ENCODE measurements around the gene TMSB4X. TPM values are rescaled to one million over a fixed set of nuclear protein-coding genes. Genes with fewer than 3 reads are reported as not detected.
A peak's percentile ranks its signal among the peaks of the same experiment; 100 is the strongest.

TMSB4X gene
- total RNA-seq, 1 donor from 2014 or later, result 4,388 TPM

DNA sequence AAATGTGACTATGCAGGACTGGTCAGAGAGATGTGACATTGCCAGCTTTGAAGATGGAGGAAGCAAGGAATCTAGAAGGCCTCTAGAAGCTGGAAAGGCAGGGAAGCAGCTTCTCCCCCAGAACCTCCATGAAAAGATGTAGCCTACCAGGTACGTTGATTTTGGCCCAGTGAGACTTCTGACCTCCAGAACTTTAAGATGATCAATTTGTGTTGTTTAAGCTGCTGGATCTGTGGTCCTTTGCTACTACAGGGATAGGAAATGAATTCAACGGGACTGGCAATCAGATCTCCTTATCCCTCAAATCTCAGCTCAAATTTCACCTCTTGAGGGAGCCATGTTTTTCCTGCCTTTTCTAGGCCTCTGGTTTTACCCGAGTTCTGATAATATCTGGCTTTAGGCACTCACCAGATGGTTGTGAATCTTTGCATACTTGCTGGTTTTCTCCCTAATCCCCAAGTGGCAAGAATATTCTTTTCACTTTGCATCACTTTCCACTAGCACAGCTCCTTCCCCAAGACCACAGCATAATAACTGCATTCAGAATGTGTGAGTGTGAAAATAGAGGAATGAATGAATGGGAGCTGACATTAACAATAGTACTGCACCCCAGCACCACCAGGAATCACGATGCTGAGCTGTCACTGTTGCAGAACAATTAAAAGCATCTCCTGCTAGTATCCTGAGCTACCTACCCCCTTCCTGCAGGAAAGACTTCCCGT lies 25.5 kb upstream of the TMSB4X start:
- Histone ChIP-seq H3K9ac (ENCODE audit: low read length) (peak overlapping the region; percentile 73), H3K9me3 (ENCODE audit: insufficient read depth, low read depth, low read length) (no peaks in the 10 kb centered on the region), H3K79me2 (ENCODE audit: insufficient read depth, low read length) (no peaks in the 10 kb centered on the region), H3K4me1 (ENCODE audit: insufficient read depth, low read length) (peaks cover 21% of the 10 kb centered on the region), H3K27ac (ENCODE audit: low read depth, low read length) (peak overlapping the region; percentile 77), H4K20me1 (ENCODE audit: insufficient read depth, low read length) (no peaks in the 10 kb centered on the region), H3K4me3 (ENCODE audit: insufficient read depth, low read depth, low read length) (no peak overlapping the region), H3K4me2 (ENCODE audit: low read length) (peak overlapping the region; percentile 62), H2AFZ (ENCODE audit: low read depth, low read length) (peak overlapping the region; percentile 72), H3K27me3 (ENCODE audit: insufficient read depth, low read length) (no peaks in the 10 kb centered on the region), H3K36me3 (ENCODE audit: insufficient read depth, low read length) (no peaks in the 10 kb centered on the region)
- no peaks in the 10 kb centered on the region for H3K27me3 Mint-ChIP-seq (ENCODE audit: low read depth, unreplicated experiment)
- H3K4me1 Mint-ChIP-seq (ENCODE audit: low read depth, unreplicated experiment), result peaks cover 44% of the 10 kb centered on the region
- TF ChIP-seq CTCF (IDR thresholded peaks at IDR 0.05; ENCODE audit: insufficient read depth, low read depth, low read length) (no peak), EZH2 (IDR thresholded peaks at IDR 0.05; ENCODE audit: insufficient read depth, low read length) (no peak)
- peak overlapping the region; percentile 89 for H3K27ac Mint-ChIP-seq (ENCODE audit: unreplicated experiment)
- H3K36me3 Mint-ChIP-seq (ENCODE audit: low read depth, unreplicated experiment), result no peaks in the 10 kb centered on the region
- no peak overlapping the region for H3K4me3 Mint-ChIP-seq (ENCODE audit: unreplicated experiment)
- H3K9me3 Mint-ChIP-seq (ENCODE audit: unreplicated experiment), result no peaks in the 10 kb centered on the region
- peak; percentile 97 for FAIRE-seq
- DNase-seq (ENCODE audit: low read depth), result peak; percentile 65

- H3K9ac ChIP-seq (ENCODE audit: low read length), result peak overlapping the region; percentile 73
- peaks cover 43% of the 10 kb centered on the region for H3K4me1 Mint-ChIP-seq (ENCODE audit: low read depth, unreplicated experiment)
Measured at GRCh38 chrX:12949927-12950656, 24.8 kb upstream of the TMSB4X start.

More at GRCh38 chrX:12949927-12950656, 24.8 kb upstream of the TMSB4X start:
- Histone ChIP-seq H3K27me3 (ENCODE audit: insufficient read depth, low read length) (no peaks in the 10 kb centered on the region), H3K4me3 (ENCODE audit: insufficient read depth, low read depth, low read length) (no peak overlapping the region), H3K79me2 (ENCODE audit: insufficient read depth, low read length) (no peaks in the 10 kb centered on the region), H4K20me1 (ENCODE audit: insufficient read depth, low read length) (no peaks in the 10 kb centered on the region), H3K27ac (ENCODE audit: low read depth, low read length) (peak overlapping the region; percentile 77), H3K4me2 (ENCODE audit: low read length) (peak overlapping the region; percentile 62), H3K4me1 (ENCODE audit: insufficient read depth, low read length) (peaks cover 21% of the 10 kb centered on the region), H3K9me3 (ENCODE audit: insufficient read depth, low read depth, low read length) (no peaks in the 10 kb centered on the region), H2AFZ (ENCODE audit: low read depth, low read length) (peak overlapping the region; percentile 72), H3K36me3 (ENCODE audit: insufficient read depth, low read length) (no peaks in the 10 kb centered on the region)
- DNase-seq (ENCODE audit: low read depth), result peak; percentile 87
- no peaks in the 10 kb centered on the region for H3K27me3 Mint-ChIP-seq (ENCODE audit: low read depth, unreplicated experiment)
- TF ChIP-seq CTCF (IDR thresholded peaks at IDR 0.05; ENCODE audit: insufficient read depth, low read depth, low read length) (no peak), EZH2 (IDR thresholded peaks at IDR 0.05; ENCODE audit: insufficient read depth, low read length) (no peak)
- H3K9me3 Mint-ChIP-seq (ENCODE audit: unreplicated experiment), result no peaks in the 10 kb centered on the region
- peak overlapping the region; percentile 89 for H3K27ac Mint-ChIP-seq (ENCODE audit: unreplicated experiment)
- H3K4me3 Mint-ChIP-seq (ENCODE audit: unreplicated experiment), result no peak overlapping the region
- no peaks in the 10 kb centered on the region for H3K36me3 Mint-ChIP-seq (ENCODE audit: low read depth, unreplicated experiment)
- no peak for FAIRE-seq

All from astrocyte (in vitro differentiated cells and primary cell).